ENCODE data around the gene CRY2. TPM values are rescaled to one million over a fixed set of nuclear protein-coding genes. Genes with fewer than 3 reads are reported as not detected.
"Not testable (repeated sequence)": the region's sequence is repeated elsewhere in the genome, so short reads cannot be mapped to it uniquely, and the experiment has no call there.

CRY2 gene
- total and polyA plus RNA-seq, 10 of the 15 experiments (the other 5 are each of a cell fraction or from before 2014, with no cell fraction given) = 1.2 to 14.7 (median 8.1) TPM

- not testable (repeated sequence) for H3K27me3 ChIP-seq (replicated peaks in 1 of 2; ENCODE audit: control insufficient read depth in 2 of 2, insufficient read depth in 2 of 2, low read length in 1 of 2)
These were observed 53.0 kb downstream of the CRY2 start for GRCh38 chr11:45900175-45900800.

GRCh38 chr11:45900916-45901617 is 53.8 kb downstream of the CRY2 start:
- H3K9me3 ChIP-seq (replicated peaks; ENCODE audit: control insufficient read depth, insufficient read depth, low read length) = no peaks in the 10 kb centered on the region
- ATAC-seq (no peak), FAIRE-seq (no peak), DNase-seq (ENCODE audit: low read depth, low spot score) (no peak)
- no peak overlapping the region for H3K27ac ChIP-seq (ENCODE audit: control insufficient read depth, insufficient read depth)
- TF ChIP-seq GATAD2B (conservative IDR thresholded peaks at IDR 0.05; ENCODE audit: low read depth) = no peak
- H2AFZ ChIP-seq (ENCODE audit: control insufficient read depth, low read depth, low read length) = no peak overlapping the region
- RAD21 ChIA-PET (ENCODE audit: unreplicated experiment) = no interaction called here
- WGBS (ENCODE audit: insufficient coverage, insufficient replicate concordance, low lambda C conversion rate, missing lambda C conversion rate) = 48% methylated on average over 5 of the region's 8 CpGs
- H3K79me2 ChIP-seq (ENCODE audit: control insufficient read depth, insufficient read depth, low read length) = no peaks in the 10 kb centered on the region
- POLR2A ChIA-PET = interaction anchor here (0.7 kb wide), 1 partner anchor 17 kb away, joined by 3 read pairs; no protein-coding TSS in a partner anchor
- no peak overlapping the region for H3K4me3 ChIP-seq
- no peaks in the 10 kb centered on the region; the same call in 1 of the 2 replicates for H4K20me1 ChIP-seq (ENCODE audit: control insufficient read depth, insufficient read depth)
- H3K9ac ChIP-seq (ENCODE audit: control insufficient read depth, insufficient read depth, low read length) = no peak overlapping the region
- intact Hi-C loops (cut with micrococcal nuclease; ENCODE audit: unreplicated experiment) = no loop called here
- BruUV-seq (replicated peaks) = no TSS peak
- CTCF ChIA-PET = interaction anchor here (0.9 to 1.2 kb wide), 2 partner anchors 28 to 64 kb away, joined by 3 to 5 read pairs; no protein-coding TSS in a partner anchor
- H3K27me3 ChIP-seq (replicated peaks in 1 of 2; ENCODE audit: control insufficient read depth in 2 of 2, insufficient read depth in 2 of 2, low read length in 1 of 2) = peaks cover 3 to 10% of the 10 kb centered on the region in 2 experiments; a peak in 3 of 4 replicates
- H3K4me2 ChIP-seq (ENCODE audit: control insufficient read depth, insufficient read depth) = no peak overlapping the region
- in situ Hi-C loops (cut with MboI) = no loop called here
- no peaks in the 10 kb centered on the region for H3K4me1 ChIP-seq (ENCODE audit: control insufficient read depth, insufficient read depth, low read length)
- H3K36me3 ChIP-seq (ENCODE audit: control insufficient read depth in 2 of 2, insufficient read depth in 2 of 2, low read length in 1 of 2) = no peaks in the 10 kb centered on the region
- SMC1A ChIA-PET (ENCODE audit: uncharacterized antibody, unreplicated experiment) = no interaction called here

More at GRCh38 chr11:45900175-45900800, 53.0 kb downstream of the CRY2 start:
- H3K4me3 ChIP-seq; intact Hi-C loops (cut with micrococcal nuclease; ENCODE audit: unreplicated experiment); H3K27ac ChIP-seq (ENCODE audit: control insufficient read depth, insufficient read depth); H3K9ac ChIP-seq (ENCODE audit: control insufficient read depth, insufficient read depth, low read length); H2AFZ ChIP-seq (ENCODE audit: control insufficient read depth, low read depth, low read length); DNase-seq (ENCODE audit: low read depth, low spot score); H3K9me3 ChIP-seq (replicated peaks; ENCODE audit: control insufficient read depth, insufficient read depth, low read length); H3K36me3 ChIP-seq (ENCODE audit: control insufficient read depth in 2 of 2, insufficient read depth in 2 of 2, low read length in 1 of 2); H3K4me2 ChIP-seq (ENCODE audit: control insufficient read depth, insufficient read depth); H4K20me1 ChIP-seq (ENCODE audit: control insufficient read depth, insufficient read depth); H3K79me2 ChIP-seq (ENCODE audit: control insufficient read depth, insufficient read depth, low read length); SMC1A ChIA-PET (ENCODE audit: uncharacterized antibody, unreplicated experiment); H3K4me1 ChIP-seq (ENCODE audit: control insufficient read depth, insufficient read depth, low read length); BruUV-seq (replicated peaks); RAD21 ChIA-PET (ENCODE audit: unreplicated experiment); POLR2A ChIA-PET; in situ Hi-C loops (cut with MboI); FAIRE-seq: not testable (repeated sequence)
- WGBS (ENCODE audit: insufficient coverage, insufficient replicate concordance, low lambda C conversion rate, missing lambda C conversion rate) = 14% methylated on average over 30 of the region's 59 CpGs
- peak; percentile 3; the same call in 1 of the 3 replicates for ATAC-seq
- CTCF ChIA-PET = interaction anchor here (0.9 kb wide), 1 partner anchor 27 kb away, joined by 3 read pairs; no protein-coding TSS in a partner anchor
- TF ChIP-seq DPF2 (IDR thresholded peaks at IDR 0.05) (0 out of 2 replicates have a peak, but pooled peaks have one; percentile 7), SUZ12 (IDR thresholded peaks at IDR 0.05; ENCODE audit: unreplicated experiment) (peak; percentile 78)

All from GM12878 (cell line).